Putamen (tissue), 1 donor: ENCODE data around the gene ITGB2.
"Not testable (repeated sequence)": the region's sequence is repeated elsewhere in the genome, so short reads cannot be mapped to it uniquely, and the experiment has no call there.

ENCODE experiments used
- DNase-seq: peaks from one replicate; pipeline ENCODE4 v3.0.0-alpha.2; 2016; ENCODE audit warnings: low spot score

ITGB2 gene

DNA sequence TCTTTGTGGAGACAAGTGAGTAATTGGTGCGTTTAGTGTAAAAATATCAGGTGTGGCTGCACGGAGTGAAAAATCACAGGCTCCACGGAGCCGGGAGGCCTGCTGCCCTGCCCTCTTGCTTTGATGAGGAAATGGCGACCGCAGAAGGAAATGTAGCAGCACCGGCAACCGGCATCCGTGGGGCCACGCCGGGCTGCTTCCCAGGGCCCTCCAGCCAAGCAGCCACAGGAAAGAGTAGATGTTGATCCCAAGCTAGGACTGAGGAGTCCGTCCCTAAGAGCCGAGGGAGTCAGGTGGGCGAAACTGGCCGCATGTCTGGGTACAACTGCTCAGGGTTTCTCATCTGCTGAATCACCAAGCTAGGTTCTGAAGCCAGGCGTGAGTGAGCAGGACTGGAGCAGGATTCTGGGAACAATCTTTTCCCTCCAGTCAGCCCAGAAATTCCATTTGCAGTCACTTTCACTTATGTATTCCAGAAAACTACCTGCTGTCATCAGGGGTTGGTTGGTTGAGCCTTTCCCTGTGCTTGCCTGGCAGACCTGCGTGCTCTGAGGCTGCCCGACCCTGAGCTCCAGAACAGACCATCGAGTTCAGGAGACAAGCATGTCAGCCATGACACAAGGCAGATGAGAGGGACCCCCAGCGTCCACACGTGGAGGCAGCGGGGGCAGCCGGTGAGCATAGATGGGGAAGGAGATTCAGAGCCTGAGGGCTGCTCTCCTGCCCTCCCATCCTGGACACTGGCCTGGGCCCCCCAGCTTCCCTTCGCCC, 5.8 kb upstream of the ITGB2 start:
- DNase-seq, result no peak

DNA sequence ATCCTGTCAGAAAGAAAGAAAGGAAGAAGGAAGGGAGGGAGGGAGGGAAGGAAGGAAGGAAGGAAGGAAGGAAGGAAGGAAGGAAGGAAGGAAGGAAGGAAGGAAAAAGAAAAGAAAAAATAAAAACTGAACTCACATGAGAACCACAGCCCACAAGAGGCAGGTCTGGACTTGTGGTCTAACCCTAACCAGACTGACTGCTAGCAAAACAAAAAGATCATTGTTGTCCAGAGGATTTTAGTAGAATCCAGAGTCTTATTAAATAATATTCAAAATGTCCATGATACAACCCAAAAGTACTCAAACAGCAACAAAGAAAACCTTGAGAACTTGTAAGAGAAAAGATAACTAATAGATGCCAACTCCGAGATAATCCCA, 4.7 kb upstream of the ITGB2 start:
- no peak for DNase-seq

DNA sequence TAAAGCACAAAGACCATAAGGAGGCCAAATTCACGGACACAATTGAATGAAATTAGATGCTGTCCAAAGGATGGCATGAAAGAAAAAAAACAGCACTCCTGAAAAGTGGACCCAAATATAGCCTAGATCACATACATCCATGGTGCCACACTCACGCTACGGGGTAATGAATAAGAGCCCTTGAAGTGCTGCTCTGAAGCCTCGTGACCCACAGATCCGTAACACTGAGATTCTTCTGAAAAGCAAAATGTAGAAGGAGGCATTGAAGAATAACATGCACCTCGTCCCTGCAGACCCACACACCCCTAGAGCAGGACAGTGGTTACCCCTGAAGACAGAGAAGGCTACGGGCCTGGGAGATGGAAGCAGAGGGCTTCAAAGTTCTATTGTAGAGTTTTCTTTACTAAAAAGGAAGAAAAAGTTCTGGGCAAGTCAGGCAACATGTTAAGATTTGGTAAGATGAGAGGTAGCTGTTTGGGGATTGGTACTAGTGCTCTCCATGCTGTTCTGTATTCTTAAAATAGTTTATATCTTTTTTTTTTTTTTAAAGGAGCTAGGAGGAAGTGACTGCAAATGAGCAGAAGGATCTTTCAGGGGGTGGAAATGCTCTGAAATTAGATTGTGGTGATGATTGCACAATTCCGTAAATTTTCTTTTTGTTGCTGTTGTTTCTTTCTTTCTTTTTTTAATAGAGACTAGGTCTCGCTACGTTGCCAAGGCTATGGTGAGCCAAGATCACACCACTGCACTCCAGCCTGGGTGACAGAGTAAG, 4.1 kb upstream of the ITGB2 start:
- DNase-seq, result no peak

DNA sequence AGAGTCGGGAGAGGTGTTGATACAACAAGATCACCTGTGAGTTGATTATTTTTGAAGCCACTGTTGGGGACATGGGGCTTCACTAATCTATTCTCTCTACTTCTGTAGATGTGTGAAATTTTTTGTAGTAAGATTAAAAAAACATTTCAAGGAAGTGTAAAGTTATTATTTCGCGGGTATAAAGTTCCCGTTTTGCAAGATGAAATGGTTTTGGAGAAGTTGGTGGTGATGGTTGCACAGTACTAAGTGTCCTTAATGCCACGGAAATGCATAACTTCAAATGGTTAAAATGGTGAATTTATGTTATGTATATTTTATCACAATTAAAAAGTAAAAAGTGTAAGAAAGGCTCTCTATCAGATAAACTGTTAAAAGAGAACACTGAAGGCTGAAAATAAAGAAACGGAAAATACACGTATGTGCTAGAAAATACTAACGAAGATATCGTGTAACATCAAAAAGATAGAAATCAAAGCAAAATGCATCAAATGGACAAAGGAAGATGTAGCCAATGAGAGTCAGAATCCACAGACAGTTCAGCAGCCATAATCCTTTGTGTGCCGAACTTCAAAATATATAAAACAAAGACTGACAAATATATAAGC, 2.9 kb upstream of the ITGB2 start:
- no peak for DNase-seq

DNA sequence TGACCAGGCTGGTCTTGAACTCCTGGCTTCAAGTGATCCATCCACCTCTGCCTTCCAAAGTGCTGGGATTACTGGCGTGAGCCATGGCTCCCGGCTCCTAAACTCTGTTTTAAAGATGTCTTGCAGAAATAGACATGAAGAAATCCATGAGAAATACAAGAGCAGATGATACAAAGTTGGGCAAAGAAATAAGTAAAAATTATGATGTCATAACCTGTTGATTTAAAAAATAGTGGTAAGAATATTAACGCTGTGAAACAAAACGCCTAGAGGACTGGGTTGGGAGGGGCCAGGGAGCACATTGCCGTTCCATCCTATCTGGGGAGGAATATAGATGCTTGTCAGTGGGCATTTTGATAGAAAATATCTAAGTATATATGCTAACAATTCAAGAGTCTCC, 1.2 kb upstream of the ITGB2 start:
- DNase-seq, result no peak

DNA sequence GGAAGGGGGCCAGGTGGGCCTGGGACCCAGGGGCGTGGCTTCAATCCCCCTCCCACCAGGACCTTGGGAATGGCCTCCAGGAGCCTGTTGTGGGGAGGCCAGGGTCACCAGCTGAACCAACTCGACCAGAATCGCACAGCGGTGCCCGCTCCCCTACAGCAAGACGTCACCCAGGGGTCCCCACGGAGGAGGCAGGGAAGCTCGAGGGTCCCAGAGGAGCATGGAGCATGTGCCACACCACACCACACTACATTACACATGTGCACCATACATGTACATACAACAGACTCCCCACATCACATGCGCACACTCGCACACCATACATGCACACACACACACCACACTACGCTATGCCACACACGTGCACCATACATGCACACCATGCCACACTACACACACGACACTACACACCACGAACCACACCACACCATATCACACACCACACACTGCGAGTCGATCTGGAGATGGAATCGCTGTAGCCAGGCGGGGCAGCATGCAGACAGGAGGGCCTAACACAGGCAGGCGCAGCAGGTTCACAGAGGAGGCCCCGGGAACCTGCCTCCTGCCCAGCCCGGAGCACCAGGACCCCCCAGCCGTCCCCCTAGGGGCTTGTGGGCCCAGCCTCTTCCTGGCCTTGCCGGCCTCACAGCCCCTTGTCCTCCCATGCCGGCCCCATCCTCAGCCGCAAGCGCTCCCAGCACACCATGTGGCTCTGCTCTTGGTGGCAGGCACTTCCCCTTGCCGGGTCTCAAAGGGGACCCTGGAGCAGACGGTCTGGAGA, 596 bp downstream of the ITGB2 start:
- DNase-seq, result no peak

DNA sequence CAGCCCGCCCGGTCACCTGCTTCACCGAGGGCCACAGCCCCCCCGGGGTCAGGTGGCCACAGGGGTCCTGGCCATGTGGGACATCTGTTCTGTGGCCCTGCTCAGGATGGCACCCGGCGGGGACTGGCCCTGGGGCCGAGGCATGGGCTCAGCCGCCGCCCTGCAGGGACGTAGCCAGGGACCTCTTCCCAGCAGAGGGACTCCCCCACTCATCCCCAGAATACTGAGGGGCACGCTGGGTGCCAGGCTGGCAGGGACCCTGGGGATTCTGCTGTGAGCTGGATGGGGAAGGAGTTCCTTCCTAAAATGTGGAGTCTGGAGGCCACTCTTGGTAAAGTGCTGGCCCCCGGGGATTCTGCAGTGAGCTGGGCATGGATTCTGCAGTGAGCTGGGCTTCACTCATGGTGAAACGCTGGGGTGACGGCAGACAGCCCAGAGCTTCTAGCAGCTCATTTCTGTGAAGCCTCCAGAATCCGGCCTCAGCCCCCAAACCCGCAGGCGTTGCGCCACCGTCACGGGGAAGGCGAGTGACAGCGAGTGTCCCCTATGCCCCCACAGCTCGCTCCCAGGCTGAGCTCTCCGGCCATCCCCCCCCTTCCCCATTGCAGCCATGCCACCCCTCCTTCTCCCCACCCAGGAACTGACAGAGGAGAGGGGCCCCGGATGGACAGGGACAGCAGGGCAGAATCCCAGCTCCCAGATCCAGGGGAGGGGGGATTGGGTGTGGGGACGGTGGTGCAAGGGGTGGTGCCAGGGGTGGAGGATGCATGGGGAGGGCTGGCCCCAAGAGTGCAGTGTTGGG, 1.4 kb downstream of the ITGB2 start:
- no peak for DNase-seq

DNA sequence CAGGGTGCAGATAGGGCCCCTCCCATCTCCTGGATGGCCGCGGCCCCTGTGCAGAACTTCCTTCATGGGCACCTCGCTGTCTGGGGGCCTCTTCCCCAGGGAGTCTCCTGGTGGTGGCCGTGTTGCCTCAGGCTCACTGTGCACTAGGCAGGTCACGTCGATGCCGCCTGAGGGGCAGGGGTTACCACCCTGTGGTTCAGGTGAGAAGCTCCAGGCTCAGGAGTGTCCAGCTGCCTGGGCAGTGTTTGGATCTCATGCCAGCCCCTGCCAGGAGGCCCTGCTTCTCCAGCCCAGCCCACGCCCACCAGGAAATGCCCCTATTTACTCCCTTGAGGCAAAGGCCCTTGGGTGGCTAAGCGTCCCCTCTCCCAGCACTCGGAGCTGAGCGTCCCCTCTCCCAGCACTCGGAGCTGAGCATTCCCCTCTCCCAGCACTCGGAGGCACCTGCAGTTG, 2.1 kb downstream of the ITGB2 start:
- no peak for DNase-seq

DNA sequence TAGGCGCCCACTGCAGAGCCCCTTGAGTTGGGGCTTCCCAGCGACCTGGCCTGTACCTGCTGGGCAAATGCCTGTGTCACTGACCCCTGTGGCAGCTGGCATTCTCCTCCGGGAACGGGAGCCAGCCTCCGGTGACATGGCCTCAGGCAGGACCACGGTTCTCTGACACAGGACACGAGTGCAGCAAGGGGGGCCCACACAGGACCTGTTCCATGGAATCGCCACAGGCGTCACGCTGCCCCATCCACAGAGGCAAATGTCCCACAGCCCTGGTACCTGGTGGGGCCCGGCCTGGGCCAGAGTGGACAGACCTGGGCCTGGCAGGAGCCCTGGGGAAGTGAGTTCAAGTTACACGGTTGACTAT, 2.6 kb downstream of the ITGB2 start:
- DNase-seq, result no peak

DNA sequence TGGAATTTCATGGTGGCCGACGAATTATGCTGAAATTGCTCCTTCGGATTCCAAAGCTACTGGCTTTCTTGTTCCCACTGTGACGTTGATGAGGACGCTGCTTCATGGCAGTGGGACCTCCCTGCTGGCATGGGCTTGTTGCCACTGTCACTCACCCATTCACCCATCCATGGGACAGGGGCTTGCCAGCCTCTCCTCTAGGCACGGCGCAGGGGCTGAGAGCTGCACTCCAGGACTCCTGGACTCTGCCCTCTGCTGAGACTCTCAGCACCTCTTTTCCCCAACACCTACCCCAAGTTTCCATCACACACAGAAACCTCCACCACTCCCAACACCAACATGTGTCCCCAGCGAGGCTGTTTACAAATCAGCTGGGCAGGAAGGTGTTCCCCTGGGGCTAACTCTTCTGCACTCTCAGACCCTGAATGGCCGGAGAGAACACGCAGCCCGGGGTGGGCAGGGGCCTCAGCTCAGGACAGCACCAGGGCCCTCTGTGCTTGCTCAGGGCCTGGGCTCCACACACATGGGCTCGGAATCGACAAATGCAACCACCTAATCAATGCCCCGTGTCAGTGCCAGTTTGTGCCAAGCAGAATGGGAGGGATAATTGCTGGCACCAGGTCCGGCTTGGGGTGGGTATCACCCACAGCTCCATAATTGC, 3.1 kb downstream of the ITGB2 start:
- no peak for DNase-seq

DNA sequence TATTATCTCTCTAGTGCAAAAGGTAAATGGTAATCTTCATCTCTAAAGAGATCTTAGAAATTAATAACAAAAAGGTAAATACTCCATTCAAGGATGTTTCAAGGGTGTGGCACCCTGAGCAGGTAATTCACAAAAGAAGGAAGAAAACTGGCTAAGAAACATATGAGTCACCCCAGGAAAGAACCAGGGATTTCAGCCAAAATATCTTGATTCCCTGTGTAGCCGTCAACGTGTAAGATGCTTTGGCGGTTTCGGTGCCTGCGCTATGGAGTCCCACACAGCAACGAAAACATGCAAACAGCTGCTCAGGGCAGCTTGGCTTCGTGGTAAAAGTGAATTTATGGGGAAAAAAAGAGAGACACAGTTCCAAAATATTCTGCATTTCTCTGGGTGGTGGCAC, 3.7 kb downstream of the ITGB2 start:
- DNase-seq, result no peak

DNA sequence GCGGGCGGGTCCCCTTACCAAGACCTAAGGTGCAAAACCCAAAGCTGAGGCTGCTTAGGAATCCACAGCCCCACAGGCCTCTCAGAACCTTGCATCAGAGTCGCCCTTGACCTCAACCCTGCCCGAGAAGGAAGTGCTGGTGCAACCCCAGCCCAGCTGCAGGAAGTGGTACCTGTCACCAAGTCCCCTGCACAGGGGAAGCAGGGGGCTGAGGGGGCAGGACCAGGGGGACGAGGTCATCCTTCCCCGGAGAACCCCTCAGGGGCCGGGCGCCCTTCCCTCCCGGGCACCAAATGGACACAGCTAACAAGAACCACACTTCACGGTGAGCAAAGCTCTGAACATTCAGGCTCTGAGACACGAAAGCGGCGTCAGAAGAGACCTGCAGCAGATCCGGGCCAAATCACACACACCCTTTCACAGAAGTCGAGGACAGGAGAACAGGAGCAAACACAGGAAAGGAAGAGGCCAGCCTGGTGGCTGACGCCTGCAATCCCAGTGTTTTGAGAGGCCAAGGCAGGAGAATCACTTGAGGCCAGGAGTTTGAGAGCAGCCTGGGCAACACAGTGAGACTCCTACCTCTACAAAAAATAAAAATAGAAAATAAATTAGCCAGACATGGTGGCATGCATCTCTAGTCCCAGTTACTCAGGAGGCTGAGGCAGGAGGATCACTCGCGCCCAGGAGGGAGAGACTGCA, 6.4 kb downstream of the ITGB2 start:
- DNase-seq, result no peak

DNA sequence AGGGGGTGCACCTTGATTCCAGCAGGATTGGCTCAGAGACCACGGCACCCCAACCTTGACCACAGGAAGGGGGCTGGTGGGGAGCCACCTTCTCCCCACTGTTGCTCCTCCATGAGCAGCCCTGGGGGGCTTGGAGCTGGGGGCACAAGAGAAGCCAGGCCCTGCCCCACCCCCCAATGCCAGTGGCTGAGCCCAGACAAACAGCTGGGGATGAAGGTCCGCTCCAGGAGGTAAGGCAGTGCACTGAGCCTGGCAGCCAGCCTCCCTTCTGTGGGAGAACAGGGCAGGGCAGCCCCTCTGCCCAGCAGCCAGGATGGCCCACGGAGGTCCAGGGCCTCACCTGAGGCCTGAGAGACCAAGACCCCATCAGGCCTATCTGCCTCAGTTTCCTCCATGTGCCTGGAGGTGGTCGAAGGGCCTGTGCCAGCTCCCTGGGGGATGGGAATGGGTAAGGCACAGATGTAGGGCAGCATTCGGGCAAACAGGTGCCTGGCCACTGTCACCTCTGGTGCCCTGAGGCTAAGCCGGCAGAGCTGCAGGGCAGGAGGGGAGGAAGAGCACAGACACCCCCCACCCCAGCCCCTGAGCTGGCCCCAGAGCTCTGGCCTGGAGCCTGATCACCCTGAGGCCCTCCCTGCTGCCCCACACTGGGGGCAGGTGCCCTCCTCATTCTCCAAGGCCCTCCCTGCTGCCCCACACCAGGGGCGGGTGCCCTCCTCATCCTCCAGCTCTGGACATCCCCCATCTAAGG, 7.1 kb downstream of the ITGB2 start:
- no peak for DNase-seq

DNA sequence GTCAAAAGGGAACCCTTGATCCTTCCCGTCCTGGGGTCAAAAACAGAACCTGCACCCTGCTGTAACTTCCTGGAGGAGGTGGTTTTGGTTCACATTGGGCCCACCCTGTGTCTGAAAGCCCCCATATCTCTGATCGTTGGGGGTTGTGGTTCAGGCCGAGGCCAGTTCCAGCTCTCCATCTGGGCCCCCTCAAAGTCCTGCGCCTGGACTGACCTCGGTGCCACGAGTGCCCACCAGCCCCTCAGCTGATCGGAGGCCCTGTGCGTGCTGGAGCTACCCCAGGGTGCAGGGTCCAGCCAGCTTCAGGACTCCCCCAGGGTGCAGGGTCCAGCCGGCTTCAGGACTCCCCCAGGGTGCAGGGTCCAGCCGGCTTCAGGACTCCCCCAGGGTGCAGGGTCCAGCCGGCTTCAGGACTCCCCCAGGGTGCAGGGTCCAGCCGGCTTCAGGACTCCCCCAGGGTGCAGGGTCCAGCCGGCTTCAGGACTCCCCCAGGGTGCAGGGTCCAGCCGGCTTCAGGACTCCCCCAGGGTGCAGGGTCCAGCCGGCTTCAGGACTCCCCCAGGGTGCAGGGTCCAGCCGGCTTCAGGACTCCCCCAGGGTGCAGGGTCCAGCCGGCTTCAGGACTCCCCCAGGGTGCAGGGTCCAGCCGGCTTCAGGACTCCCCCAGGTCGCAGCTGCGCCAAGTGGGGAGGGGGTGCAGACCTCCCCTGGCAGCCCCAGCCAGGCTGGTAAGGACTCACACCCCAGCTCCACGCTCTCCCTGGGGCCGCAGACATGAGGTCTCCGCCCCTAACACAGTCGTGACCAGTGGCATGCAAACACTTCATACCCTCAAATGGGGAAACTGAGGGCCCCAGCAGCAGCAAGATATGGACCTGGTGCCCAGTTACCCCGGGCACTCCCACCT, 7.9 kb downstream of the ITGB2 start:
- not testable (repeated sequence) for DNase-seq

DNA sequence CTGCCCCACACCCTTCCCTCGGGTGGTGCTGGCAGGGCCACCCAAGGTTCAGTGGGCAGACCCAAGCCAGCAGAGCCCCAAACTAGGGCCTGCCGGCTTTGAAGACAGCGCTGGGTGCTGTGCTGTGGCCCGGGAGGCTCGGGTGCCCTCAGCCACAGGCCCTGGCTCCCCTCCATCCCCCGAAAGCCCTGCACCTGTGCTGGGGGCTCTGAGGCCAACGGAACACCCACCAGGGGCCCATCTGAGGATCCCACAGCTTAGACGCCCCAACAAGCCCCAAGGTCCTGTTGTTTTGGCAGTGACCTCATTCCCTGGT, 8.6 kb downstream of the ITGB2 start:
- DNase-seq, result no peak

DNA sequence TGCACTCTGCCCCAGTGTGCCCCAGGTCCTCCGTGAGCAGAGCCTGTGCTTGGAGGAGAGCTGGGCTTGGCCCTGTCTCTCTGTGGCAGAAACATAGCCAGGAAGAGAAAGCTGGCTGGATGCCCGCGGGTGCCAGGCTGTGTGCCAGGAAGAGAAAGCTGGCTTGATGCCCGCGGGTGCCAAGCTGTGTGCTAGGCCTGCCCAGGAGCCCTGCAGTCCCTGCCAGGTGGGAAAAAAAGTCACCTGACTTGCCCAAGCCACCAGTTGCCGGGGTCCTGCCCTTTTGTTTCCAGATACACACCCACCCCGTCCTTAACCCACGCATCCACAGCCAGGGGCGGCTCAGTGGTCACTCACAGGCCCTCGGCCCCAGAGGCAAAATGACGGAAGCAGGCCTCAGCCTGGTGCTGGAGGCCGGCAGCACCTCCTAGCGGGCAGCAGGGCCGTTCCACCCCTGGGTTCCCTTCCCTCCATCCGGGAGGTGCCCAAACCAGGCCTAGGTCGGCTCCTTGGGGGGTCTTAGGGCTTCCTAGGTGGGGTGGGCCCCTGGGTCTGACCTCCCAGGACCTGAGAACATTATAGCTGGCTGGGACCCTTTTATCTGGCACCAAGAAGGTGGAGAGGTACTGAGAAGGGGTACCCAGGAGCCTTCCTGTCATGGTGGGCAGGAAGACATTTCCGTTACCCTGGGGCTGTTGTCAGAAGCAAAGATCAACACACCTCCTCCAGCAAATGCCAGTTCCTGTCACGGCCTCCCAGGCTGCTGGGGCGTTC, 9.1 kb downstream of the ITGB2 start:
- DNase-seq, result peak; percentile 55

DNA sequence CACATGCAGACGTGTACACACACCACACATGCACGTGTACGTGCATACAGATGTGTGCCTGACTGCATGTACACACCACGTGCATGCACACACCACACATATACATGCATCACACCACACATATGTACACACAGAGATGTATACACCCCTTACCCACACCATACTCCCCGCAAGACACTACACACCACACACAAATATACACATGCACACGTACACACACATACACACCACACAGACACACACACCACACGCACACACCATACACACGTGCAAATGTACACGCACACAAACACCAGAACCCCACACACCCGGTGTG, 9.7 kb downstream of the ITGB2 start:
- DNase-seq, result no peak
